Activated gamma-delta T cell treated with Interleukin-2 at 50 U/mL for 16 hours (primary cell): ENCODE data around the gene SLC7A7.
"Not testable (repeated sequence)": the region's sequence is repeated elsewhere in the genome, so short reads cannot be mapped to it uniquely, and the experiment has no call there.

ENCODE experiments used
- DNase-seq: peaks from one replicate; pipeline ENCODE4 v3.0.0-alpha.2; 2020

Gene SLC7A7

GRCh38 chr14:22781301-22781991, 33.8 kb downstream of the SLC7A7 start:
- no peak for DNase-seq

- no peak for DNase-seq
Observed at GRCh38 chr14:22780941-22781300, 34.3 kb downstream of the SLC7A7 start.

- DNase-seq = no peak
Observed at GRCh38 chr14:22780105-22780679, 35.0 kb downstream of the SLC7A7 start.

DNA sequence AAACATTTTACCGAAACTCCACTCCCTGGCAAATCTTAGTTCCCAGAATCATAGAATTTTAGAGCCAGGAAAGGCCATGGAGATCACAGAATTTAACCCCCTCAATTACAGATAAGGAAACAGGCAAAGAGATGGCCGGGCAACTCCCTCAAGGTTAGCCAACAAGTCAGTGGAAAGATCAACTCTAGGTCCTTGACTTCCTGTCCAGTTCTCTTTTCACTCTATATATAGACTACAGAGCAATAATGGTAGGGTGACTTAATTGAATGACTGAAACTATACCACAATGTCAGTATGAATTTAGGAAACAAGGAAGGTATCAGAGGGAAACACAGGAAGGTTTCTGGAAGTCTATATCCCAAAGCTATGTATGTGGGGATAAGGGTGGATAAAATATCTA, 37.2 kb downstream of the SLC7A7 start:
- DNase-seq = no peak

GRCh38 chr14:22776849-22777248, 38.4 kb downstream of the SLC7A7 start:
- DNase-seq = not testable (repeated sequence)

- no peak for DNase-seq
Observed at GRCh38 chr14:22776215-22776614, 39.0 kb downstream of the SLC7A7 start.

DNA sequence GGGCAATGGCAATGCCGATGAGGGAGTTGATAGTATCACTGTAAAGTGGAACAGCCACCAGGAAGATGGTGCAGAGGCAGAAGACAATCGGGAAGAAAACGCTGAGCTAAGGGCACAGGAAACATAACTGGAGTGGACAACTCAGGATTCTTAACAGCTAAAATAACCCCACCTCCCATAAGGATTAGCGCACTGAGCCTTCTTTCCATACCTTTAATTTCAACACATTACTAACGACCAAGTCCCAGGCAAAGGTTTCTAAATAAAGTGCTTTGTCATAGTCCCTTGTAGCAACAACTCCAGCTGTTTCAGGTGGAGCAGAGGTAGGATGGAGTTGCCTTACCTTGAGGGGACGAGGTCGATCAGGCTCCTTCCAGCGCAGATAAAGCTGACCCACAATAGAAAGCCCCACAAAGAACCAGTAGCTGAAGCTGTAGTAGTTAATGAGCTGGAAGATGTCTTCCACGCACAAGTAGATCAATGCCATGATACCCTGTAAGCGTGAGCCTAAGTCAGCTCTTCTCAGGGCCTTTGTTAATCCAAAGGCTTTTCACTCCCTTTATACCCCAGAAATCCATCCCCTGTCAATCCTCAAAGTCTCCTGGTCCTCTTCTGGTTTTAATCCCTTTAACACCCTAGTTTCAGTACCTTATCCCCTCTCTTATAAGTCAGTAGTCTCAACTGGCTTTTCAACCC, 41.1 kb downstream of the SLC7A7 start:
- DNase-seq = no peak

GRCh38 chr14:22773162-22774010, 41.8 kb downstream of the SLC7A7 start:
- DNase-seq = no peak

DNA sequence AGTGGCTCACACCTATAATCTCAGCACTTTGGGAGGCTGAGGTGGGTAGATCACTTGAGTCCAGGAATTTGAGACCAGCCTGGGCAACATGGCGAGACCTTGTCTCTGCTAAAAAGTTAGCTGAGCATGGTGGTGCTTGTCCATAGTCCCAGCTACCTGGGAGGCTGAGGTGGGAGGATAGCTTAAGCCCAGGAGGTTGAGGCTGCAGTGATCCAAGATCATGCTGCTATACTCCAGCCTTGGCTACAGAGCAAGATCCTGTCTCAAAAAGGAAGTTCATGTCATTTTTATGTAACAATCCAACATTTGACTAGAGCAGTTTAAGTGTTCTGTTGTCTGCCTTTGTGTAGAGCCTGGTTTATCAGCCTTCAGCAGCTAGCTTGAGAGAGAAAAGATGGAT, 42.5 kb downstream of the SLC7A7 start:
- no peak for DNase-seq

DNA sequence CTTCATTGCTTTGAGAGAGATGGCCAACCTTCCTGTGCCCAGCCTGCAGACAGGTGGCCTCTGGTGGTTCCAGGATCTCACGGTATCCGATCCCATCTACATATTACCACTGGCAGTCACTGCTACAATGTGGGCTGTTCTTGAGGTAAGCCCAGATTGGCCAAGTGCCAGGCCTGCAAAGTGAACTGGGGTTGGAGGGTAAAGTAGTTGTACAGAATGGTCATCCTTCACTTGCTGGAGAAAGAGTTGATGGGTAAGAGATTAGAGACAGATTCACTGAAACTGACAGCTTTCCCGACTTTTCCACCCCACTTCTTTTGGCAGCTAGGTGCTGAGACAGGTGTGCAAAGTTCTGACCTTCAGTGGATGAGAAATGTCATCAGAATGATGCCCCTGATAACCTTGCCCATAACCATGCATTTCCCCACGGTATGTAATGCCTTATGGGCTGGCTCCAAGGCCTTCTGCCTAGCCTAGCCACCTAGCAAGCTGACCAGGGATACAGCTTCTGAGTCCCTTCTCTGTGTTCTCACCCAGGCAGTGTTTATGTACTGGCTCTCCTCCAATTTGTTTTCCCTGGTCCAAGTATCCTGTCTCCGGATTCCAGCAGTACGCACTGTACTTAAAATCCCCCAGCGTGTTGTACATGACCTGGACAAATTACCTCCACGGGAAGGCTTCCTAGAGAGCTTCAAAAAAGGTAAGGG, 44.6 kb downstream of the SLC7A7 start:
- DNase-seq = no peak

- DNase-seq = no peak
Observed at GRCh38 chr14:22769369-22769768, 45.9 kb downstream of the SLC7A7 start.

DNA sequence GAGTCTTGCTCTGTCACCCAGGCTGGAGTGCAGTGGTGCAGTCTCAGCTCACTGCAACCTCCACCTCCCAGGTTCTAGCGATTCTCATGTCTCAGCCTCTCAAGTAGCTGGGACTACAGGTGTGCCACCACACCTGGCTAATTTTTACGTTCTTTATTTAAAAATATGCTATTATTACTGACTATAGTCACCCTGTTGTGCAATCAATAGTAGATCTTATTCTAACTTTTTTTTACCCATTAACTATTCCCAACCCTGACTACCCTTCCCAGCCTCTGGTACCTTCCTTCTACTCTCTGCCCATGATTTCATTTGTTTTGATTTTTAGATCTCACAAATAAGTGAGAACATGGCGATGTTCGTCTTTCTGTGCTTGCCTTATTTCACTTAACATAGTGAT, 46.3 kb downstream of the SLC7A7 start:
- DNase-seq = no peak

DNA sequence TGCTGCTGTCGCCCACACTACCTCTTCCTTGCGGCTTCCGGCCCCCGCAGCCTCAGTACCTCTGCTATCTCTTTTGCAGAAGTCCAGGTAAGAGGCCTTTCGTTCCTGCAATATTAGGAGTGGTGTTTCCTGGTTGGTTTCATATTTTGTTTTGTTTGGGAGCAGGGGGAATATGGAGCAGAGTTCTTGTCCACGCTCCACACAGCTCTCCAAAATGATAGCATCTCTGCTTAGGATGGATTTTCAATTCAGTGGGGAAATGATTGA, 48.0 kb downstream of the SLC7A7 start:
- no peak for DNase-seq

DNA sequence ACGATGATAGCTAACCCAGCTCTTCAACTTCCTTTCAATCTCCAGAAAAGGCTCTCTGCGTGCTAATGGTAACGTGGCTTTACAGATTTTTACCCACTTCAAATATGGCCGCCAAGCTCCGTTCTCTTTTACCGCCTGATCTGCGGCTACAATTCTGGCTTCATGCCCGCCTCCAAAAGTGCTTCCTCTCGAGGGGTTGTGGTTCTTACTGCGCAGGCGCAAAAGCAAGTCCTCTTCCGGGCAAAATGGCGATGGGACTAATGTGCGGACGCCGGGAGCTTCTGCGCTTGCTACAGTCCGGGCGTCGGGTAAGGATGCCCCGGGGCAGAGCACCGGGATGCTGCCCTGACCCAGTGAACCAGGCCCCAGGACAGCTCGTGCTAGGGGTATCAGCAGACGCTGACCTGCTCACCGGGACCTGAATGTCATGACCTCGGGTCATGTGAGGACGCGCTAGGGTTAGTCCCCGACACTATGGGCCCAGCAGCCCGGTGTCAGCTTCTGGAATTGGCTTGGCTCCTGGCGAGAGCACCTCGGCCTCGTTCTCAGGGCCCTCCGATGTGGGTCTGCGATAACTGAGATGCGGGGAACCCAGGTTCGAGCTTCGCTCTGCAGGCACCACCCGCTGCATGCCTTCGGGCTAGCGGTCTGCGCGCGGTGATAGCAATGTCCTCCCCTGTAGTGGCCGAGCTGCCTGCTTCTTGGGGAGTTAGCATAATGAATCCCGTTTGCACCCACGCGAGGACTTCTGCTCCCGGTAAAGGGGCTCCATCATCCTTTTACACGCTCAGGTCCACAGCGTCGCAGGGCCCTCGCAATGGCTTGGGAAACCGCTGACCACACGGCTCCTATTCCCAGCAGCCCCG, 48.5 kb downstream of the SLC7A7 start, which contains the start of gene OXA1L:
Gene OXA1L, plus strand, starts transcription at position 232 of the 866 bp plus-strand sequence. Its CDS starts 14 bp downstream, at position 246.
- peak; percentile 97 for DNase-seq

- no peak for DNase-seq
Observed at GRCh38 chr14:22764382-22764781, 50.9 kb downstream of the SLC7A7 start.

DNA sequence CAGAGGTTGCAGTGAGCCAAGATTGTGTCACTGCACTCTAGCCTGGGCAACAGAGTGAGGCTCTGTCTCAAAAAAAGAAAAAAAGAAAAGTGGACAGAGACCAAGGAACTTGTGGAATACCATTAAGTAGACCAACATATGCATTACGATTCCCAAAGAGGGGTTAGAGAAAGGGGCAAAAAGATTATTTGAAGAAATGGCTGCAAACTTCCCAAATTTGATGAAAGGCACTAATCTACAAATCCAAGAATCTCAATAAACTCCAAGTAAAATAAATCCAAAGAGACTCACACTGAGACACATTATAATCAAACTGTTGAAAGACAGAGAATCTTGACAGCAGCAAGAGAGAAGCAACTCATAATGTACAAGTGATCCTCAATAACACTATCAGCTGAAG, 53.5 kb downstream of the SLC7A7 start:
- no peak for DNase-seq

- not testable (repeated sequence) for DNase-seq
Observed at GRCh38 chr14:22757972-22758650, 57.1 kb downstream of the SLC7A7 start.

GRCh38 chr14:22753586-22753985, 61.6 kb downstream of the SLC7A7 start:
- no peak for DNase-seq

- no peak for DNase-seq
Observed at GRCh38 chr14:22752422-22752821, 62.8 kb downstream of the SLC7A7 start.

DNA sequence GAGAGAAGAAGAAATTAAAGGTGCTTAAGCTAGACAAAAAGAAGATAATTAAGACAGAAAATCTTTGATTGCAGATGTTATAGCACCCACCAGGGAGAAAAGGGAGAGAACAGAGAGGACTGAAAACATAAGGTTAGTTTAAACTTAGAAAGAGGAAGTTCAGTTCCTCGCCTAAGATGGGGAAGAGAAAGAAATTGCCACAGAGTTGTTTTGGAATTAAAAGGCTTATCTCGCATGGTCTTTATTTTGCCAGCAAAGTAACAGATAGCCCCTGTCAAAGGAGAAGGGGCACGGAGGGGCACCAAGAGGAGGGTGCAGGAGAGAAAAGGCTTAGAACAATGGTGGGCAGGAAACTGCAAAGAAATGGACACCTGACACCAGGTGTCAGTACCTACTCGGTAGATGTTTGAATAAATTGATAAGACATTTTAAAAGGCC, 66.6 kb downstream of the SLC7A7 start:
- DNase-seq = no peak

GRCh38 chr14:22748206-22748605, 67.0 kb downstream of the SLC7A7 start:
- DNase-seq = no peak
